BLaER1 treated with 17β-estradiol and CSF1 and Interleukin-3, amounts not matched to agents 10 nM and 100 nM (cell line): ENCODE measurements around the gene DLGAP1.
"Not testable (repeated sequence)": the region's sequence is repeated elsewhere in the genome, so short reads cannot be mapped to it uniquely, and the experiment has no call there.

ENCODE experiments used
- H3K27ac ChIP-seq, 11 experiments: shearing (Covaris generic); formaldehyde crosslinking; 2 replicates each; pipeline ENCODE4 v1.8.1; 2022
- H3K27me3 ChIP-seq, 11 experiments: shearing (Covaris generic); formaldehyde crosslinking; 2 replicates each; pipeline ENCODE4 v1.8.1; 2022
- H3K36me3 ChIP-seq, 11 experiments: shearing (Covaris generic); formaldehyde crosslinking; 2 replicates each; pipeline ENCODE4 v1.8.1; 2022
- H3K4me1 ChIP-seq, 10 experiments: shearing (Covaris generic); formaldehyde crosslinking; 2 replicates each; pipeline ENCODE4 v1.8.1; 2022
- H3K4me2 ChIP-seq, 11 experiments: shearing (Covaris generic); formaldehyde crosslinking; 2 replicates each; pipeline ENCODE4 v1.8.1; 2022
- H3K4me3 ChIP-seq, 10 experiments: shearing (Covaris generic); formaldehyde crosslinking; 2 replicates each; pipeline ENCODE4 v1.8.1; 2022
- H3K9ac ChIP-seq, 11 experiments: shearing (Covaris generic); formaldehyde crosslinking; 2 replicates each; pipeline ENCODE4 v1.8.1; 2022
- H3K9me3 ChIP-seq, 11 experiments: shearing (Covaris generic); formaldehyde crosslinking; replicated peaks in 1 of 11; 2 replicates each; pipeline ENCODE4 v1.8.1; 2022
- H4K20me1 ChIP-seq, 11 experiments: shearing (Covaris generic); formaldehyde crosslinking; 2 replicates each; pipeline ENCODE4 v1.8.1; 2022
- Cebpa-rat ChIP-seq, 11 experiments: shearing (Covaris generic); IDR thresholded peaks; 2 replicates each; pipeline ENCODE4 v1.8.1; 2022

Gene DLGAP1

GRCh38 chr18:4069183-4069582, 385.9 kb downstream of the DLGAP1 start:
- H3K27ac ChIP-seq: no peak overlapping the region
- no peaks in the 10 kb centered on the region for H3K36me3 ChIP-seq
- no peaks in the 10 kb centered on the region for H3K4me1 ChIP-seq
- H3K4me3 ChIP-seq: no peak overlapping the region
- TF ChIP-seq Cebpa-rat (IDR thresholded peaks at IDR 0.05): no peak
- H3K9me3 ChIP-seq: peaks cover 12 to 26% (median 18%) of the 10 kb centered on the region in 11 experiments; a peak in 21 of 22 replicates
- H3K27me3 ChIP-seq: no peaks in the 10 kb centered on the region
- no peaks in the 10 kb centered on the region for H4K20me1 ChIP-seq
- H3K4me2 ChIP-seq: no peak overlapping the region
- H3K9ac ChIP-seq: no peak overlapping the region

- H3K27ac ChIP-seq: no peak overlapping the region
- H3K4me2 ChIP-seq: no peak overlapping the region
- TF ChIP-seq Cebpa-rat (IDR thresholded peaks at IDR 0.05): no peak
- H3K36me3 ChIP-seq: no peaks in the 10 kb centered on the region
- H4K20me1 ChIP-seq: no peaks in the 10 kb centered on the region
- H3K9me3 ChIP-seq: peaks cover 14 to 31% (median 22%) of the 10 kb centered on the region in 11 experiments; a peak in 21 of 22 replicates
- no peaks in the 10 kb centered on the region for H3K4me1 ChIP-seq
- no peak overlapping the region for H3K4me3 ChIP-seq
- H3K9ac ChIP-seq: no peak overlapping the region
- no peaks in the 10 kb centered on the region for H3K27me3 ChIP-seq
Measured at GRCh38 chr18:4068552-4069158, 386.5 kb downstream of the DLGAP1 start.

GRCh38 chr18:4063545-4063944, 391.6 kb downstream of the DLGAP1 start:
- H4K20me1 ChIP-seq: no peaks in the 10 kb centered on the region
- H3K27ac ChIP-seq: no peak overlapping the region
- H3K9ac ChIP-seq: no peak overlapping the region
- 0 out of 22 replicates have a peak, but pooled peaks cover 0 to 5% (median 0%) of the 10 kb centered on the region in 11 experiments for H3K36me3 ChIP-seq
- no peak for TF ChIP-seq Cebpa-rat (IDR thresholded peaks at IDR 0.05)
- no peak overlapping the region for H3K4me2 ChIP-seq
- H3K27me3 ChIP-seq: no peaks in the 10 kb centered on the region
- peaks cover 0 to 8% (median 0%) of the 10 kb centered on the region in 10 experiments; a peak in 3 of 20 replicates for H3K4me1 ChIP-seq
- peaks cover 65 to 82% (median 72%) of the 10 kb centered on the region in 11 experiments for H3K9me3 ChIP-seq
- no peak overlapping the region for H3K4me3 ChIP-seq

- Histone ChIP-seq H3K4me1 (peaks cover 0 to 8% (median 0%) of the 10 kb centered on the region in 10 experiments; a peak in 3 of 20 replicates), H3K27ac (peak overlapping the region in 1 of 11 experiments; percentile 22; a peak in 1 of 22 replicates), H4K20me1 (no peaks in the 10 kb centered on the region), H3K9me3 (peaks cover 61 to 83% (median 75%) of the 10 kb centered on the region in 11 experiments), H3K27me3 (no peaks in the 10 kb centered on the region), H3K9ac (no peak overlapping the region), H3K36me3 (0 out of 22 replicates have a peak, but pooled peaks cover 0 to 5% (median 0%) of the 10 kb centered on the region in 11 experiments), H3K4me3 (peak overlapping the region in 1 of 10 experiments; percentile 0; a peak in 1 of 20 replicates), H3K4me2 (0 out of 22 replicates have a peak overlapping the region, but pooled peaks of 1 of the 11 experiments have one; percentile 22)
- peak in 2 of 11 experiments; percentile 14 to 42; a peak in 3 of 22 replicates for TF ChIP-seq Cebpa-rat (IDR thresholded peaks at IDR 0.05)
Measured at GRCh38 chr18:4060427-4061281, 394.5 kb downstream of the DLGAP1 start.

- Histone ChIP-seq H3K27ac (no peak overlapping the region), H3K4me3 (no peak overlapping the region), H3K4me1 (peaks cover 0 to 8% (median 0%) of the 10 kb centered on the region in 10 experiments; a peak in 3 of 20 replicates), H3K27me3 (no peaks in the 10 kb centered on the region), H3K9me3 (peaks cover 57 to 69% (median 62%) of the 10 kb centered on the region in 11 experiments), H3K36me3 (0 out of 22 replicates have a peak, but pooled peaks cover 0 to 5% (median 0%) of the 10 kb centered on the region in 11 experiments), H3K4me2 (no peak overlapping the region), H4K20me1 (no peaks in the 10 kb centered on the region), H3K9ac (no peak overlapping the region)
- TF ChIP-seq Cebpa-rat (IDR thresholded peaks at IDR 0.05): no peak
Measured at GRCh38 chr18:4058179-4058578, 396.9 kb downstream of the DLGAP1 start.

- TF ChIP-seq Cebpa-rat (IDR thresholded peaks at IDR 0.05): peak in 4 of 11 experiments; percentile 26 to 79 (median 48); a peak in 4 of 22 replicates
- H4K20me1 ChIP-seq: no peaks in the 10 kb centered on the region
Measured at GRCh38 chr18:4040391-4041092, 414.6 kb downstream of the DLGAP1 start.

GRCh38 chr18:4035521-4035920, 419.6 kb downstream of the DLGAP1 start:
- no peak overlapping the region for H3K27ac ChIP-seq
- no peaks in the 10 kb centered on the region for H3K27me3 ChIP-seq
- H3K4me1 ChIP-seq: peaks cover 0 to 3% (median 2%) of the 10 kb centered on the region in 10 experiments; a peak in 13 of 20 replicates
- H3K4me3 ChIP-seq: no peak overlapping the region
- H3K9me3 ChIP-seq: no peaks in the 10 kb centered on the region; a peak in 1 of 22 replicates
- no peak for TF ChIP-seq Cebpa-rat (IDR thresholded peaks at IDR 0.05)
- H3K36me3 ChIP-seq: no peaks in the 10 kb centered on the region
- H3K4me2 ChIP-seq: no peak overlapping the region
- H4K20me1 ChIP-seq: no peaks in the 10 kb centered on the region
- H3K9ac ChIP-seq: no peak overlapping the region

More at GRCh38 chr18:4040391-4041092, 414.6 kb downstream of the DLGAP1 start:
- Histone ChIP-seq H3K4me3 (no peak overlapping the region), H3K36me3 (no peaks in the 10 kb centered on the region), H3K27ac (no peak overlapping the region), H3K27me3 (no peaks in the 10 kb centered on the region), H3K4me2 (peak overlapping the region in 8 of 11 experiments; percentile 2 to 49 (median 32); a peak in 16 of 22 replicates), H3K9me3 (no peaks in the 10 kb centered on the region), H3K4me1 (peaks cover 0 to 12% (median 10%) of the 10 kb centered on the region in 10 experiments; a peak in 15 of 20 replicates), H3K9ac (no peak overlapping the region)

- H3K4me1 ChIP-seq, H3K27me3 ChIP-seq, H3K9ac ChIP-seq, H3K36me3 ChIP-seq, H3K9me3 ChIP-seq, H3K4me2 ChIP-seq, H3K4me3 ChIP-seq, H4K20me1 ChIP-seq, H3K27ac ChIP-seq: not testable (repeated sequence)
Measured at GRCh38 chr18:4034815-4035214, 420.3 kb downstream of the DLGAP1 start.
